Measurements from ENCODE around the gene ID3.

The ID3 gene

GRCh38 chr1:23577056-23578004 is 18.0 kb upstream of the ID3 start:
- peak overlapping the region; percentile 48; the same call in 1 of the 2 replicates for H3K4me3 ChIP-seq (ENCODE audit: low read length)
- no peak for TF ChIP-seq ZNF274 (IDR thresholded peaks at IDR 0.05; ENCODE audit: low read depth, low read length)

DNA sequence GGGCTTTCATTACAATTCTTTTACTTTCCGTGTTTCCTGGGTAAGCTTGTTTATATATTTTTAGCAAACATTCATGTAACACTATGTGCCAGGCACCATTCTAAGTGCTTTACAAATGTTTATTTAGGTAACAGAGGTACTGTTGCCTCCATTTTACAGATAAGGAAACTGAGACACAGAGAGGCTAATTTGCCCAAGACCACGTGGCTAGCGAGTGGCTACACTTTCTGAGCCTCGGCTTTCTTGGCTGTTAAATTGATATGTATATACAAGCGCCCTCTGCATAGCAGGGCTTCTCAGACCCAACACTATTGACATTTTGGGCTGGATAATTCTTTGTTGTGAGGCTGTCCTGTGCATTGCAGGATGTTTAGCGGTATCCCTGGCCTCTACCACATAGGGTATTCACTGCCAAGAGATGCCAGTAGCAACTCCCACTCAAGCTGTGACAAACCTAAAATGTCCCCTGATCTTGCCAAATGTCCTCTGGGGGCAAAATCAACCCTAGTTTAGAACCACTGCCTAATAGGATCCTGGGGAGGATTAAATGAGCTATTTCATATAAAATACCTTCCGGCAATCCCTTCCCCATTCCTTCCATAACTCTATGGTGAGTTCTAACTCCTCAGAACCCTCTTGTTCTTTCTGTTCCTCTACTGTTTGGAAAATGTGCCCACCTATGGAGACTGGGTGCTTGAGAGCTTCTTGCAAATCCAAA is 17.2 kb upstream of the ID3 start:
- H3K4me3 ChIP-seq (ENCODE audit: low read length): peak overlapping the region; percentile 22; the same call in 1 of the 2 replicates

DNA sequence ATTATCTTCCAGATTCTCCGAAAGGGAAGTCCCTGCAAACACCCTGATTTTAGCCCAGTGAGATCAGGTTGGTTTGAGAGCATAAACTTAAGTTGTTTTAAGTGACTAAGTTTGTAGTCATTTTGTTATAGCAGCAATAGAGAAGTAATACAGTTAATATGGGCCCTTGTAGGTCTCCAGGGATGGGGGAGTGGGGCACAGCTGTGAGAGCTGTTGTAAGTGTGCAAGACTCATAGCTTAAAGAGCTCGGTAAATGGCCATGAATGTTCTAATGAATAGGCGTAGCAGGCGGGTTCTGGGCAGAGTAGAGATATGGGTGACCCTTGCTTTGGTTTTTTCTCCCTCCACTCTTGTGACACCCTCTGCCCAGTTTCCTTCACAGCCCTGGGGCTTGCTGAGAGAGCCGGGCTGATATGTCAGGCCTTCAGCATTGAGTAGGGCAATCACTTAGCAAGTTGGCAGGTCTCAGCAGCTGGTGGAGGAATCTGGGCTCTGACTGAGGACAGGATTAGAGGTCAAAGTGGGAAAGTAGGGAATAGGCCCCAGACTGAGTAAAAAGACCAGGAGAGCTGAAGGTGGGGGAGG is 16.0 kb upstream of the ID3 start:
- no peak for TF ChIP-seq ZNF274 (IDR thresholded peaks at IDR 0.05; ENCODE audit: low read depth, low read length)
- no peak overlapping the region; the same call in 1 of the 2 replicates for H3K4me3 ChIP-seq (ENCODE audit: low read length)

More for the DNA sequence above, 17.2 kb upstream of the ID3 start:
- no peak for TF ChIP-seq ZNF274 (IDR thresholded peaks at IDR 0.05; ENCODE audit: low read depth, low read length)

- H3K4me3 ChIP-seq (ENCODE audit: low read length): no peak overlapping the region
Measured at GRCh38 chr1:23574265-23574754, 15.0 kb upstream of the ID3 start.

GRCh38 chr1:23573574-23574182 is 14.4 kb upstream of the ID3 start:
- H3K4me3 ChIP-seq (ENCODE audit: low read length): no peak overlapping the region

More at GRCh38 chr1:23574265-23574754, 15.0 kb upstream of the ID3 start:
- no peak for TF ChIP-seq ZNF274 (IDR thresholded peaks at IDR 0.05; ENCODE audit: low read depth, low read length)

DNA sequence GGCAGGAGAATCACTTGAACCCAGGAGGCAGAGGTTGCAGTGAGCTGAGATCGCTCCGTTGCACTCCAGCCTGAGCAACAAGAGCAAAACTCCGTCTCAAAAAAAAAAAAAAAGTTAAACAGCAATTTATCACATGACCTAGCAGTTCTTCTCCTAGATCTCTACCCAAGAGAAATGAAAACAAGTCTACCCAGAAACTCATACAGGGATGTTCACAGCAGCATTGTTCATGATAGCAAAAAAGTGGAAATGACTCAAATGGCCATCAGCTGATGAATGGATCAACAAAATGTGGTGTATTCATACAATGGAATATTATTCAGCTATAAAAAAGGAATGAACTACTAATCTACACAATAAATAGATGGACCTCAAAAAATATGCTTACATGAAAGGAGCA is 12.2 kb upstream of the ID3 start:
- no peak for TF ChIP-seq ZNF274 (IDR thresholded peaks at IDR 0.05; ENCODE audit: low read depth, low read length)
- H3K4me3 ChIP-seq (ENCODE audit: low read length): no peak overlapping the region

More at GRCh38 chr1:23573574-23574182, 14.4 kb upstream of the ID3 start:
- no peak for TF ChIP-seq ZNF274 (IDR thresholded peaks at IDR 0.05; ENCODE audit: low read depth, low read length)

DNA sequence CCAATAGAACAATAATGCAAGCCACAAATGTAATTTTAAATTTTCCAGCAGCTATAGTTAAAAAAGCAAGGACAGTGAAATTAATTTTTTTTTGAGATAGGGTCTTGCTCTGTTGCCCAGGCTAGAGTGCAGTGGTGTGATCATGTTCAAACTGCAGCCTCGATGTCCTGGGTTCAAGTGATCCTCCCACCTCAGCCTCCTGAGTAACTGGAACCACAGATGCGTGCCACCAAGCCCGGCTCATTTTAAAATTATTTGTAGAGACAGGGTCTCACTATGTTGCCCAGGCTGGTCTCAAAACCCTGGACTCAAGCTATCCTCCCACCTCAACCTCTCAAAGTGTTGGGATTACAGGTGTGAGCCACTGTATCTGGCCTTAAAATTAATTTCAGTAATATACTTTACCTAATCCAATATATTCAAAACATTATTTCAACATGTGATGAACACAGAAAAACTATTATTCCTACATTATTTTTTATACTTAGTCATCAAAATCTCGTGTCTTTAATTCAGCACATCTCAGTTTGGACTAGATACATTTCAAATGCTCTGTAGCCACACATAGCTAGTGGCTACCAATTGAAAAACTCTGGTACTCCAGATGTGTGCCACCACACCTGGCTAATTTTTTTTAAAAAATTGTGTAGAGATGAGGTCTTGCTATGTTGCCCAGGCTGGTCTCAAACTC is 10.8 kb upstream of the ID3 start:
- no peak overlapping the region for H3K4me3 ChIP-seq (ENCODE audit: low read length)

GRCh38 chr1:23568608-23569383 is 9.5 kb upstream of the ID3 start:
- H3K4me3 ChIP-seq (ENCODE audit: low read length): peak overlapping the region; percentile 35; the same call in 1 of the 2 replicates
- TF ChIP-seq ZNF274 (IDR thresholded peaks at IDR 0.05; ENCODE audit: low read depth, low read length): no peak

More for the DNA sequence above, 10.8 kb upstream of the ID3 start:
- no peak for TF ChIP-seq ZNF274 (IDR thresholded peaks at IDR 0.05; ENCODE audit: low read depth, low read length)

GRCh38 chr1:23567996-23568607 is 8.8 kb upstream of the ID3 start:
- peak overlapping the region; percentile 35; the same call in 1 of the 2 replicates for H3K4me3 ChIP-seq (ENCODE audit: low read length)
- no peak for TF ChIP-seq ZNF274 (IDR thresholded peaks at IDR 0.05; ENCODE audit: low read depth, low read length)

DNA sequence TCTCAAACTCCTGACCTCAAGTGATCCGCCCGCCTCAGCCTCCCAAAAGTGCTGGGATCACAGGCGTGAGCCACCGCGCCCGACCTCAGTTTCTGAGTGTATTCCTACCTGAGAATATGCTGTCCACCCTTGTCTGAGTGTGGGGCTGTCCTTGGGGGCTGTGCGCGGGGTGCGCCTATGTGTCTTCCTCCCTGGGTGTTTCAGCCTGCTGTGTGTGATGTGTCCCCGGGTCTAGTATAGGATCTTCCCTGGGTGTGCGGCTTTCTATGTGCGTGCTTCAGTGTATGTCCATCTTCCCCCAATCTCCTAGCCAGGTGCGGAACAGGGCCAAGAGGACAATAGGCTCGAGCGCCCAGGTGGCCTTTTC is 8.3 kb upstream of the ID3 start:
- H3K4me3 ChIP-seq (ENCODE audit: low read length): no peak overlapping the region
- TF ChIP-seq ZNF274 (IDR thresholded peaks at IDR 0.05; ENCODE audit: low read depth, low read length): no peak

GRCh38 chr1:23566304-23566703 is 7.0 kb upstream of the ID3 start:
- no peak overlapping the region for H3K4me3 ChIP-seq (ENCODE audit: low read length)
- no peak for TF ChIP-seq ZNF274 (IDR thresholded peaks at IDR 0.05; ENCODE audit: low read depth, low read length)

- no peak for TF ChIP-seq ZNF274 (IDR thresholded peaks at IDR 0.05; ENCODE audit: low read depth, low read length)
- no peak overlapping the region for H3K4me3 ChIP-seq (ENCODE audit: low read length)
Measured at GRCh38 chr1:23565776-23566175, 6.5 kb upstream of the ID3 start.
